ENCODE data around the gene POLD2. TPM values are rescaled to one million over a fixed set of nuclear protein-coding genes. Genes with fewer than 3 reads are reported as not detected.
A peak's percentile ranks its signal among the peaks of the same experiment; 100 is the strongest.

The POLD2 gene
- total and polyA plus RNA-seq, 2 of the 13 experiments (the other 11 are each of a cell fraction or from before 2014, with no cell fraction given) = 87.6 to 95.1 TPM

- TF ChIP-seq ATF5 (CRISPR knock-in tag; IDR thresholded peaks at IDR 0.05; ENCODE audit: low read depth) (peak; percentile 89; the same call in 1 of the 2 replicates), ZFP36L1 (CRISPR knock-in tag; IDR thresholded peaks at IDR 0.05) (peak; percentile 64; the same call in 1 of the 2 replicates), ETV6 (CRISPR knock-in tag; conservative IDR thresholded peaks at IDR 0.05) (no peak), ZNF501 (CRISPR knock-in tag; IDR thresholded peaks at IDR 0.05) (peak; percentile 91), TBX2 (CRISPR knock-in tag; IDR thresholded peaks at IDR 0.05; ENCODE audit: borderline replicate concordance) (peak; percentile 80), PHF8 (CRISPR knock-in tag; IDR thresholded peaks at IDR 0.05) (peak; percentile 83), ZNF224 (CRISPR knock-in tag; IDR thresholded peaks at IDR 0.05) (peak; percentile 92), TFAP4 (IDR thresholded peaks at IDR 0.05; ENCODE audit: borderline replicate concordance, low read depth) (peak; percentile 50; the same call in 1 of the 2 replicates), TCF12 (IDR thresholded peaks at IDR 0.05) (no peak), TCF12 (CRISPR knock-in tag; IDR thresholded peaks at IDR 0.05) (peak; percentile 66; the same call in 1 of the 2 replicates), ZNF543 (CRISPR knock-in tag; IDR thresholded peaks at IDR 0.05) (peak; percentile 90; the same call in 1 of the 2 replicates), ZNF790 (CRISPR knock-in tag; IDR thresholded peaks at IDR 0.05; ENCODE audit: borderline replicate concordance) (peak; percentile 80; the same call in 1 of the 2 replicates), SOX13 (IDR thresholded peaks at IDR 0.05) (no peak), SOX13 (CRISPR knock-in tag; conservative IDR thresholded peaks at IDR 0.05 in 1 of 2, IDR thresholded peaks at IDR 0.05 in 1 of 2) (0 out of 4 replicates have a peak, but pooled peaks of 1 of the 2 experiments have one; percentile 10), ZNF280D (CRISPR knock-in tag; IDR thresholded peaks at IDR 0.05) (no peak), HES4 (CRISPR knock-in tag; IDR thresholded peaks at IDR 0.05; ENCODE audit: borderline replicate concordance) (peak; percentile 91), MTA3 (CRISPR knock-in tag; IDR thresholded peaks at IDR 0.05) (no peak), MZF1 (CRISPR knock-in tag; IDR thresholded peaks at IDR 0.05; ENCODE audit: borderline replicate concordance) (no peak), NFYB (CRISPR knock-in tag; IDR thresholded peaks at IDR 0.05) (peak; percentile 87), KDM5B (CRISPR knock-in tag; IDR thresholded peaks at IDR 0.05; ENCODE audit: borderline replicate concordance) (peak; percentile 94), NFKBIZ (CRISPR knock-in tag; IDR thresholded peaks at IDR 0.05) (0 out of 2 replicates have a peak, but pooled peaks have one; percentile 26), TARDBP (CRISPR knock-in tag; IDR thresholded peaks at IDR 0.05) (peak; percentile 30; the same call in 1 of the 2 replicates), PCBP1 (IDR thresholded peaks at IDR 0.05; ENCODE audit: borderline replicate concordance, low read depth, low read length) (0 out of 2 replicates have a peak, but pooled peaks have one; percentile 35), SRY (CRISPR knock-in tag; IDR thresholded peaks at IDR 0.05) (peak; percentile 95)
Observed at GRCh38 chr7:44123190-44124003, at the start of gene POLD2 (continued).
